ENCODE measurements around the gene ZNF48. TPM values are rescaled to one million over a fixed set of nuclear protein-coding genes. Genes with fewer than 3 reads are reported as not detected.

Gene ZNF48
- total RNA-seq, 1 donor from 2014 or later: 13.0 TPM

- no peak for TF ChIP-seq CTCF (IDR thresholded peaks at IDR 0.05)
- H3K27ac Mint-ChIP-seq: no peak overlapping the region
- no peaks in the 10 kb centered on the region for H3K9me3 Mint-ChIP-seq
- intact Hi-C loops (cut with micrococcal nuclease): loop anchor here (10.0 kb wide), 1 partner anchor 782 kb away; no protein-coding TSS in a partner anchor
- ChIA-PET POLR2A (interaction anchor here (0.6 to 4.4 kb wide), 6 partner anchors 19 to 50 kb away, joined by 3 to 33 read pairs (median 4); partner anchors contain the start of genes ZNF48 and ZNF771), CTCF (interaction anchor here (1.9 kb wide), 1 partner anchor 32 kb away, joined by 6 read pairs; no protein-coding TSS in a partner anchor)
- H3K27me3 Mint-ChIP-seq: no peaks in the 10 kb centered on the region
- peaks cover 13% of the 10 kb centered on the region for H3K36me3 Mint-ChIP-seq (ENCODE audit: low read depth)
- ATAC-seq (ENCODE audit: low read depth) (no peak), DNase-seq (no peak)
- peaks cover 52% of the 10 kb centered on the region for H3K4me1 Mint-ChIP-seq
- no peak overlapping the region for H3K4me3 Mint-ChIP-seq
Measured at GRCh38 chr16:30376461-30376902, 18.7 kb upstream of the ZNF48 start.

GRCh38 chr16:30377050-30377811, 18.0 kb upstream of the ZNF48 start:
- peak overlapping the region; percentile 92 for H3K4me3 Mint-ChIP-seq
- intact Hi-C loops (cut with micrococcal nuclease): loop anchor here (1.0 to 10.0 kb wide), 2 partner anchors 42 to 782 kb away; no protein-coding TSS in a partner anchor
- peaks cover 13% of the 10 kb centered on the region for H3K36me3 Mint-ChIP-seq (ENCODE audit: low read depth)
- TF ChIP-seq CTCF (IDR thresholded peaks at IDR 0.05): no peak
- H3K9me3 Mint-ChIP-seq: no peaks in the 10 kb centered on the region
- POLR2A ChIA-PET: interaction anchor here (0.6 to 4.4 kb wide), 18 partner anchors 8 to 311 kb away, joined by 3 to 33 read pairs (median 6); partner anchors contain the start of genes ALDOA, CD2BP2, CORO1A and FBRS
- H3K4me1 Mint-ChIP-seq: peaks cover 51% of the 10 kb centered on the region
- CTCF ChIA-PET: interaction anchor here (1.9 kb wide), 1 partner anchor 32 kb away, joined by 6 read pairs; no protein-coding TSS in a partner anchor
- no peak for DNase-seq
- no peaks in the 10 kb centered on the region for H3K27me3 Mint-ChIP-seq
- ATAC-seq (ENCODE audit: low read depth): no peak
- H3K27ac Mint-ChIP-seq: peak overlapping the region; percentile 100

- peaks cover 57% of the 10 kb centered on the region for H3K4me1 Mint-ChIP-seq
- DNase-seq (peak; percentile 82), ATAC-seq (ENCODE audit: low read depth) (peak; percentile 47)
- no peaks in the 10 kb centered on the region for H3K27me3 Mint-ChIP-seq
- intact Hi-C loops (cut with micrococcal nuclease): loop anchor here (1.0 to 10.0 kb wide), 10 partner anchors 8 to 783 kb away; partner anchors contain the start of genes CD2BP2, FBRS, PRR14 and TBC1D10B
- peak overlapping the region; percentile 92 for H3K4me3 Mint-ChIP-seq
- no peaks in the 10 kb centered on the region for H3K9me3 Mint-ChIP-seq
- CTCF ChIA-PET: no interaction called here
- H3K36me3 Mint-ChIP-seq (ENCODE audit: low read depth): peaks cover 13% of the 10 kb centered on the region
- POLR2A ChIA-PET: interaction anchor here (0.6 to 4.4 kb wide), 25 partner anchors 9 to 725 kb away, joined by 3 to 33 read pairs (median 7); partner anchors contain the start of genes ALDOA, CD2BP2, CORO1A and FBRS
- peak overlapping the region; percentile 100 for H3K27ac Mint-ChIP-seq
- no peak for TF ChIP-seq CTCF (IDR thresholded peaks at IDR 0.05)
Measured at GRCh38 chr16:30377812-30378235, 17.4 kb upstream of the ZNF48 start.

GRCh38 chr16:30378236-30379157, 16.7 kb upstream of the ZNF48 start:
- H3K4me3 Mint-ChIP-seq: peak overlapping the region; percentile 92
- TF ChIP-seq CTCF (IDR thresholded peaks at IDR 0.05): no peak
- H3K9me3 Mint-ChIP-seq: no peaks in the 10 kb centered on the region
- no peaks in the 10 kb centered on the region for H3K27me3 Mint-ChIP-seq
- intact Hi-C loops (cut with micrococcal nuclease): loop anchor here (1.0 to 10.0 kb wide), 9 partner anchors 8 to 784 kb away; partner anchors contain the start of genes CD2BP2, FBRS, PRR14 and TBC1D10B
- peaks cover 62% of the 10 kb centered on the region for H3K4me1 Mint-ChIP-seq
- POLR2A ChIA-PET: interaction anchor here (0.6 to 4.4 kb wide), 27 partner anchors 7 to 725 kb away, joined by 3 to 33 read pairs (median 7); partner anchors contain the start of genes ALDOA, CD2BP2, CORO1A and FBRS
- H3K36me3 Mint-ChIP-seq (ENCODE audit: low read depth): peaks cover 13% of the 10 kb centered on the region
- peak; percentile 88 for ATAC-seq (ENCODE audit: low read depth)
- CTCF ChIA-PET: no interaction called here
- DNase-seq: peak; percentile 99
- peak overlapping the region; percentile 100 for H3K27ac Mint-ChIP-seq

Data from activated B cell treated with CpG ODN at 0.5 μM for 24 hours (primary cell).